Measurements from ENCODE around the gene IL10RA.

GRCh38 chr11:117970400-117971024 lies 15.7 kb upstream of the IL10RA start:
- TF ChIP-seq CTCF (IDR thresholded peaks at IDR 0.05): no peak
- TF ChIP-seq SIN3A (IDR thresholded peaks at IDR 0.05; ENCODE audit: borderline replicate concordance, insufficient read depth, low read depth, low read length): no peak
- TF ChIP-seq POLR2AphosphoS5 (IDR thresholded peaks at IDR 0.05; ENCODE audit: low read depth, low read length): no peak
- TF ChIP-seq REST (IDR thresholded peaks at IDR 0.05; ENCODE audit: insufficient read depth in 1 of 2, low read depth in 2 of 2, low read length in 1 of 2): no peak

All from Panc1 (cell line).